HUES6 (cell line): Measurements from ENCODE around the gene TERT.
A peak's percentile ranks its signal among the peaks of the same experiment; 100 is the strongest.
"Not testable (repeated sequence)": the region's sequence is repeated elsewhere in the genome, so short reads cannot be mapped to it uniquely, and the experiment has no call there.

Experiments
- H3K27ac ChIP-seq: 2 replicates; pipeline ENCODE4 v1.7.0; 2013; ENCODE audit warnings: low read depth, mild to moderate bottlenecking, low read length, inconsistent platforms
- H3K27me3 ChIP-seq: 2 replicates; pipeline ENCODE4 v1.6.1; 2013; ENCODE audit warnings: low read length; ENCODE audit not compliant: control insufficient read depth, insufficient read depth
- H3K36me3 ChIP-seq: 2 replicates; pipeline ENCODE4 v1.6.1; 2013; ENCODE audit warnings: low read length; ENCODE audit not compliant: control insufficient read depth, insufficient read depth
- H3K4me1 ChIP-seq: 2 replicates; pipeline ENCODE4 v1.6.1; 2013; ENCODE audit warnings: low read length; ENCODE audit not compliant: control insufficient read depth, insufficient read depth
- H3K4me3 ChIP-seq: 2 replicates; pipeline ENCODE4 v1.5.1; 2013; ENCODE audit warnings: low read depth, low read length
- H3K9ac ChIP-seq: one replicate; pipeline ENCODE4 v1.6.1; 2013; ENCODE audit warnings: mild to moderate bottlenecking, low read length
- H3K9me3 ChIP-seq: 2 replicates; pipeline ENCODE4 v1.6.1; 2013; ENCODE audit warnings: low read depth, low read length; ENCODE audit not compliant: control insufficient read depth, insufficient read depth

The TERT gene

DNA sequence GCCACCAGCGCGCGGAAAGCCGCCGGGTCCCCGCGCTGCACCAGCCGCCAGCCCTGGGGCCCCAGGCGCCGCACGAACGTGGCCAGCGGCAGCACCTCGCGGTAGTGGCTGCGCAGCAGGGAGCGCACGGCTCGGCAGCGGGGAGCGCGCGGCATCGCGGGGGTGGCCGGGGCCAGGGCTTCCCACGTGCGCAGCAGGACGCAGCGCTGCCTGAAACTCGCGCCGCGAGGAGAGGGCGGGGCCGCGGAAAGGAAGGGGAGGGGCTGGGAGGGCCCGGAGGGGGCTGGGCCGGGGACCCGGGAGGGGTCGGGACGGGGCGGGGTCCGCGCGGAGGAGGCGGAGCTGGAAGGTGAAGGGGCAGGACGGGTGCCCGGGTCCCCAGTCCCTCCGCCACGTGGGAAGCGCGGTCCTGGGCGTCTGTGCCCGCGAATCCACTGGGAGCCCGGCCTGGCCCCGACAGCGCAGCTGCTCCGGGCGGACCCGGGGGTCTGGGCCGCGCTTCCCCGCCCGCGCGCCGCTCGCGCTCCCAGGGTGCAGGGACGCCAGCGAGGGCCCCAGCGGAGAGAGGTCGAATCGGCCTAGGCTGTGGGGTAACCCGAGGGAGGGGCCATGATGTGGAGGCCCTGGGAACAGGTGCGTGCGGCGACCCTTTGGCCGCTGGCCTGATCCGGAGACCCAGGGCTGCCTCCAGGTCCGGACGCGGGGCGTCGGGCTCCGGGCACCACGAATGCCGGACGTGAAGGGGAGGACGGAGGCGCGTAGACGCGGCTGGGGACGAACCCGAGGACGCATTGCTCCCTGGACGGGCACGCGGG, at the start of gene TERT:
Gene TERT, minus strand, starts transcription at position 234 of the 815 bp plus-strand sequence. Its CDS starts 79 bp downstream, at position 155.
- peaks cover 36% of the 10 kb centered on the region for H3K27me3 ChIP-seq
- peaks cover 3% of the 10 kb centered on the region; the same call in 1 of the 2 replicates for H3K4me1 ChIP-seq
- H3K27ac ChIP-seq = no peak within 1 kb of the TSS
- H3K9me3 ChIP-seq = no peaks in the 10 kb centered on the region
- peak within 1 kb of the TSS; percentile 75 for H3K4me3 ChIP-seq
- peak within 1 kb of the TSS; percentile 44 for H3K9ac ChIP-seq
- no peaks in the 10 kb centered on the region for H3K36me3 ChIP-seq

- no peak overlapping the region for H3K27ac ChIP-seq
- peaks cover 37% of the 10 kb centered on the region for H3K36me3 ChIP-seq
- no peaks in the 10 kb centered on the region for H3K27me3 ChIP-seq
- H3K9me3 ChIP-seq = no peaks in the 10 kb centered on the region
- peak overlapping the region; percentile 68 for H3K9ac ChIP-seq
- H3K4me1 ChIP-seq = peaks cover 9% of the 10 kb centered on the region
- peak overlapping the region; percentile 98 for H3K4me3 ChIP-seq
These were observed 49.3 kb upstream of the TERT start for GRCh38 chr5:1343931-1344901.

DNA sequence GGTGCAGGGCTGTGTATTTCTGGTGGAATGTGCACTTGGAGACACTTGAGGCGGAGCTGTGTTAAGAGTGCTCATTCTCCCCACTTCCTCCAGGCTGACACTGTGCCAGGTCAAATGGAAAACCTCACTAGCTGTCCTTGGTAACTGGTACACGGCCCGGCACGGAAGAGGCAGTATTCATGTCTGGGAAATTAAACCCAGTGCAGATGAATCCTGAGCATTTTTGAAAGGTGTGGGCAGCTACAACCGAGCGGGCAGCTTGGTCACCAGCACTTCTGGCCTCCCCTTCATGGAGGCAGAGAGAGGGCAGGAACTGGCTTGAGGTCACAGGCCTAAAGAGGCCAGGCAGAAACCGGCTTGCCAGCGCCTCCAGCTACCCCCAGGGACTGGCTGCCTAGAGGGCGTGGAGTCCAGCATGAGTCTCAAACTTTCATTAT, 48.5 kb upstream of the TERT start:
- Histone ChIP-seq H3K27ac (no peak overlapping the region), H3K4me3 (peak overlapping the region; percentile 98; the same call in 1 of the 2 replicates), H3K27me3 (no peaks in the 10 kb centered on the region), H3K4me1 (peaks cover 4% of the 10 kb centered on the region), H3K36me3 (peaks cover 46% of the 10 kb centered on the region), H3K9me3 (no peaks in the 10 kb centered on the region), H3K9ac (no peak overlapping the region)

DNA sequence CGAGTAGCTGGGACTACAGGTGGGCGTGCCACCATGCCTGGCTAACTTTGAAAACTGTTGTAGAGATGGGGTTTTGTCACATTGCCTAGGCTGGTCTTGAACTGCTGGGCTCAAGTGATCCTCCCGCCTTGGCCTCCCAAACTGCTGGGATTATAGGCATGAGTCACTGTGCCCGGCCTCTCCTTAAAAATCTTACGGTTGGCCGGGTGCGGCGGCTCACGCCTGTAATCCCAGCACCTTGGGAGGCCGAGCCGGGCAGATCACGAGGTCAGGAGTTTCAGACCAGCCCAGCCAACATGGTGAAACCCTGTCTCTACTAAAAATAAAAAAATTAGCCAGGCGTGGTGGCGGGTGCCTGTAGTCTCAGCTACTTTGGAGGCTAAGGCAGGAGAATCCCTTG, 47.8 kb upstream of the TERT start:
- H3K27ac ChIP-seq, H3K4me1 ChIP-seq, H3K4me3 ChIP-seq, H3K27me3 ChIP-seq, H3K9me3 ChIP-seq, H3K9ac ChIP-seq: not testable (repeated sequence)
- H3K36me3 ChIP-seq = peaks cover 52% of the 10 kb centered on the region

- H3K27ac ChIP-seq = no peak overlapping the region
These were observed 47.4 kb upstream of the TERT start for GRCh38 chr5:1342268-1342667.

DNA sequence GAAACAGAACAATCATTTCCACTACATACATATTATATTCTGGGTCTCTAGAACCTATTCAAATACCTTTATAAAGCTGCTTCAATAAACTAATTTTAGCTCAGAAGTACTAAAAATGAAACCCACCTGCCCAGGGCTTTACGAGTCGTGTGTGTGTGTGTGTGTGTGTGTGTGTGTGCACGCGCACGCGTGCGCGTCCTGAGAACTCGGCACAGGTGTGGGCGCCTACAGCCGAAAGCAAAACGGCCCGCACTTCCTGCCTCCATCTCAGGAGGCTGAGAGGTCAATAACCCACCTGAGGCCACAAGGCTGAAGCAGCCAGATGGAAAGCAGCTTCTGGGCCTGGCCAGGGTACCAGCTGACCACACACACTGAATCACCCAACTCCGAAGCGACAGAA, 47.0 kb upstream of the TERT start:
- H3K27ac ChIP-seq = no peak overlapping the region
- no peak overlapping the region for H3K4me3 ChIP-seq
- H3K9ac ChIP-seq = no peak overlapping the region
- H3K36me3 ChIP-seq = peaks cover 60% of the 10 kb centered on the region
- no peaks in the 10 kb centered on the region for H3K27me3 ChIP-seq
- no peaks in the 10 kb centered on the region for H3K9me3 ChIP-seq
- H3K4me1 ChIP-seq = peaks cover 4% of the 10 kb centered on the region

More at GRCh38 chr5:1342268-1342667, 47.4 kb upstream of the TERT start:
- no peak overlapping the region for H3K9ac ChIP-seq
- no peaks in the 10 kb centered on the region for H3K9me3 ChIP-seq
- peaks cover 56% of the 10 kb centered on the region for H3K36me3 ChIP-seq
- H3K27me3 ChIP-seq = no peaks in the 10 kb centered on the region
- H3K4me1 ChIP-seq = peaks cover 4% of the 10 kb centered on the region
- H3K4me3 ChIP-seq = no peak overlapping the region

DNA sequence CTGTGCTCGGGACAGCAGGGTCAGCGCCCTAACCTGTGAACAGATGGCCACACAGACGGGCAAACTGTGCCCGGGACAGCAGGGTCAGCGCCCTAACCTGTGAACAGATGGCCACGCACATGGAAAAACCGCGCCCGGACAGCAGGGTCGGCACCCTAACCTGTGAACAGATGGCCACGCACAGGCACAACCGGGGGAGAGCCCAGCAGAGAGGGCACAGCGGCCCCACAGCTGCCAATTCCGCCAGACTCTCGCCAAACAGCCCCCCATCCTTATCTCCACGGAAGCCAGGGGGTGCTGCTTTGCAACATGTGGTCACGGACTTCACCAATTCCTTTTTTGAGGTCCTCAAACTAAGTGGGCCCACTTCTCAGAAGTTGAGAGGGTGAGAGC, 44.9 kb upstream of the TERT start:
- not testable (repeated sequence) for H3K4me1 ChIP-seq, H3K9me3 ChIP-seq, H3K27me3 ChIP-seq, H3K4me3 ChIP-seq, H3K27ac ChIP-seq, H3K9ac ChIP-seq
- peaks cover 81% of the 10 kb centered on the region for H3K36me3 ChIP-seq

DNA sequence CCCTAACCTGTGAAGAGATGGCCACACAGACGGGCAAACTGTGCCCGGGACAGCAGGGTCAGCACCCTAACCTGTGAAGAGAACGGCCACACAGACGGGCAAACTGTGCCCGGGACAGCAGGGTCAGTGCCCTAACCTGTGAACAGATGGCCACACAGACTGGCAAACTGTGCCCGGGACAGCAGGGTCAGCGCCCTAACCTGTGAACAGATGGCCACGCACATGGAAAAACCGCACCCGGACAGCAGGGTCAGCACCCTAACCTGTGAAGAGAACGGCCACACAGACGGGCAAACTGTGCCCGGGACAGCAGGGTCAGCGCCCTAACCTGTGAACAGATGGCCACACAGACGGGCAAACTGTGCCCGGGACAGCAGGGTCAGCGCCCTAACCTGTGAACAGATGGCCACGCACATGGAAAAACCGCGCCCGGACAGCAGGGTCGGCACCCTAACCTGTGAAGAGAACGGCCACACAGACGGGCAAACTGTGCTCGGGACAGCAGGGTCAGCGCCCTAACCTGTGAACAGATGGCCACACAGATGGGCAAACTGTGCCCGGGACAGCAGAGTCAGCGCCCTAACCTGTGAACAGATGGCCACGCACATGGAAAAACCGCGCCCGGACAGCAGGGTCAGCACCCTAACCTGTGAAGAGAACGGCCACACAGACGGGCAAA, 44.4 kb upstream of the TERT start:
- H3K4me1 ChIP-seq, H3K27ac ChIP-seq, H3K9ac ChIP-seq, H3K9me3 ChIP-seq, H3K4me3 ChIP-seq, H3K27me3 ChIP-seq: not testable (repeated sequence)
- peaks cover 86% of the 10 kb centered on the region for H3K36me3 ChIP-seq

DNA sequence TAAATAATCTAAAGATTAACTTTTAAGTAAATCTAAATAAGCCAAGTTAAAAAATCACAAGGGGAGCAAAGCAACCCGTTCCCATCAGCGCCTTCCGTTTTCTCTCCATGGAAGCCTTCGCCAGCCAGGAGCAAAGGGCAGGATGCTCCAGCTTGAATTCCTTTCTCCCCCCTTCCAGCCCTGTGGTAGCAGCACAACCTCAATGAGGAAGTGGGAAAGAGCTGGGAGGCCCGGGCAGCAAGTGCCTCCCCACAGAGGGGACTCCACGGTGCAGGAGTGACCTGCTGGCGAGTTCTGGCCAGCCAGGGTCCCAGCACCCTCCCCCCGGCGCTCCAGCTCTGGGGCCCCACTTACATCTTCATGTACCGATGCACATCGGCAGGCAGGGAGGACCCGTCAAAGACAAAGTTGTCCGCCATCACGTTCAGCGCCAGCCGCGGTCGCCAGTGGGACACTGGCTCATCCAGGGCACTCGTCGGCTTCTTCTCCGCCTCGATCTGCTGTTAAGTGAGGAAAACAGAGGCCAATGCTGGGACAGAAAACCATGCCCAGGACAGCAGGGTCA, 43.7 kb upstream of the TERT start:
- Histone ChIP-seq H3K36me3 (peaks cover 93% of the 10 kb centered on the region), H3K9ac (no peak overlapping the region)

GRCh38 chr5:1338196-1338490, 43.3 kb upstream of the TERT start:
- Histone ChIP-seq H3K4me3 (no peak overlapping the region), H3K36me3 (peaks cover 93% of the 10 kb centered on the region), H3K9ac (no peak overlapping the region), H3K9me3 (no peaks in the 10 kb centered on the region), H3K4me1 (no peaks in the 10 kb centered on the region), H3K27ac (no peak overlapping the region), H3K27me3 (no peaks in the 10 kb centered on the region)

More for the DNA sequence above, 43.7 kb upstream of the TERT start:
- Histone ChIP-seq H3K27ac (no peak overlapping the region), H3K4me1 (no peaks in the 10 kb centered on the region), H3K27me3 (no peaks in the 10 kb centered on the region), H3K4me3 (no peak overlapping the region), H3K9me3 (no peaks in the 10 kb centered on the region)
